Measurements from ENCODE around the gene SCGB1C1. TPM values are rescaled to one million over a fixed set of nuclear protein-coding genes. Genes with fewer than 3 reads are reported as not detected.

Gene SCGB1C1
- total and polyA plus RNA-seq, 9 of the 15 experiments (the other 6 are each of a cell fraction or from before 2014, with no cell fraction given): not detected

GRCh38 chr11:207863-208180 lies 14.9 kb downstream of the SCGB1C1 start (continued):
- TF ChIP-seq ZNF655 (CRISPR knock-in tag; IDR thresholded peaks at IDR 0.05): no peak
- TF ChIP-seq, protein P1, sequence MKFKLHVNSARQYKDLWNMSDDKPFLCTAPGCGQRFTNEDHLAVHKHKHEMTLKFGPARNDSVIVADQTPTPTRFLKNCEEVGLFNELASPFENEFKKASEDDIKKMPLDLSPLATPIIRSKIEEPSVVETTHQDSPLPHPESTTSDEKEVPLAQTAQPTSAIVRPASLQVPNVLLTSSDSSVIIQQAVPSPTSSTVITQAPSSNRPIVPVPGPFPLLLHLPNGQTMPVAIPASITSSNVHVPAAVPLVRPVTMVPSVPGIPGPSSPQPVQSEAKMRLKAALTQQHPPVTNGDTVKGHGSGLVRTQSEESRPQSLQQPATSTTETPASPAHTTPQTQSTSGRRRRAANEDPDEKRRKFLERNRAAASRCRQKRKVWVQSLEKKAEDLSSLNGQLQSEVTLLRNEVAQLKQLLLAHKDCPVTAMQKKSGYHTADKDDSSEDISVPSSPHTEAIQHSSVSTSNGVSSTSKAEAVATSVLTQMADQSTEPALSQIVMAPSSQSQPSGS (CRISPR knock-in tag; IDR thresholded peaks at IDR 0.05): no peak
- no peak for TF ChIP-seq ZNF77 (CRISPR knock-in tag; IDR thresholded peaks at IDR 0.05)
- no peak for TF ChIP-seq STAT5B (CRISPR knock-in tag; IDR thresholded peaks at IDR 0.05)
- TF ChIP-seq RAD51 (IDR thresholded peaks at IDR 0.05; ENCODE audit: borderline replicate concordance, low read depth): no peak
- TF ChIP-seq ZNF551 (CRISPR knock-in tag; IDR thresholded peaks at IDR 0.05): no peak
- TF ChIP-seq, protein P2, sequence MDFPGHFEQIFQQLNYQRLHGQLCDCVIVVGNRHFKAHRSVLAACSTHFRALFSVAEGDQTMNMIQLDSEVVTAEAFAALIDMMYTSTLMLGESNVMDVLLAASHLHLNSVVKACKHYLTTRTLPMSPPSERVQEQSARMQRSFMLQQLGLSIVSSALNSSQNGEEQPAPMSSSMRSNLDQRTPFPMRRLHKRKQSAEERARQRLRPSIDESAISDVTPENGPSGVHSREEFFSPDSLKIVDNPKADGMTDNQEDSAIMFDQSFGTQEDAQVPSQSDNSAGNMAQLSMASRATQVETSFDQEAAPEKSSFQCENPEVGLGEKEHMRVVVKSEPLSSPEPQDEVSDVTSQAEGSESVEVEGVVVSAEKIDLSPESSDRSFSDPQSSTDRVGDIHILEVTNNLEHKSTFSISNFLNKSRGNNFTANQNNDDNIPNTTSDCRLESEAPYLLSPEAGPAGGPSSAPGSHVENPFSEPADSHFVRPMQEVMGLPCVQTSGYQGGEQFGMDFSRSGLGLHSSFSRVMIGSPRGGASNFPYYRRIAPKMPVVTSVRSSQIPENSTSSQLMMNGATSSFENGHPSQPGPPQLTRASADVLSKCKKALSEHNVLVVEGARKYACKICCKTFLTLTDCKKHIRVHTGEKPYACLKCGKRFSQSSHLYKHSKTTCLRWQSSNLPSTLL (IDR thresholded peaks at IDR 0.05): no peak
- TF ChIP-seq RBBP5 (IDR thresholded peaks at IDR 0.05; ENCODE audit: borderline replicate concordance, insufficient read depth, low read length, poor library complexity, severe bottlenecking): no peak
- TF ChIP-seq ESRRB (CRISPR knock-in tag; IDR thresholded peaks at IDR 0.05; ENCODE audit: borderline replicate concordance): no peak
- TF ChIP-seq C11orf30 (IDR thresholded peaks at IDR 0.05; ENCODE audit: low read depth): no peak
- no peak for TF ChIP-seq KLF6 (CRISPR knock-in tag; IDR thresholded peaks at IDR 0.05; ENCODE audit: borderline replicate concordance)
- TF ChIP-seq SLC30A9 (CRISPR knock-in tag; IDR thresholded peaks at IDR 0.05): no peak
- no peak for TF ChIP-seq SMAD1 (IDR thresholded peaks at IDR 0.05; ENCODE audit: low read depth, low read length, partially characterized antibody)
- TF ChIP-seq ETV5 (CRISPR knock-in tag; IDR thresholded peaks at IDR 0.05; ENCODE audit: low read depth): no peak
- TF ChIP-seq YY1 (IDR thresholded peaks at IDR 0.05; ENCODE audit: borderline replicate concordance in 1 of 3, control insufficient read depth in 1 of 3, extremely low read depth in 1 of 3, insufficient read depth in 3 of 3, insufficient read length in 1 of 3, insufficient replicate concordance in 2 of 3, low read depth in 1 of 3, low read length in 2 of 3): no peak
- no peak for TF ChIP-seq HOXB6 (CRISPR knock-in tag; IDR thresholded peaks at IDR 0.05; ENCODE audit: borderline replicate concordance)
- no peak for TF ChIP-seq ZKSCAN1 (IDR thresholded peaks at IDR 0.05; ENCODE audit: low read depth, low read length)
- TF ChIP-seq ZNF639 (CRISPR knock-in tag; conservative IDR thresholded peaks at IDR 0.05 in 1 of 2, IDR thresholded peaks at IDR 0.05 in 1 of 2): no peak
- no peak for TF ChIP-seq ZNF780A (CRISPR knock-in tag; IDR thresholded peaks at IDR 0.05)
- TF ChIP-seq NR2C1 (IDR thresholded peaks at IDR 0.05): no peak
- TF ChIP-seq NR2C1 (tag; IDR thresholded peaks at IDR 0.05): no peak

Measured in K562 (cell line).